Endodermal cell (in vitro differentiated cells): Measurements from ENCODE around the gene SMYD1. TPM values are rescaled to one million over a fixed set of nuclear protein-coding genes. Genes with fewer than 3 reads are reported as not detected.

Experiments
- DNase-seq: peaks from one replicate; pipeline ENCODE4 v3.0.0-alpha.2; 2017
- H3K27ac ChIP-seq: 2 replicates; pipeline ENCODE4 v1.5.1; 2013; ENCODE audit warnings: mild to moderate bottlenecking, low read depth, low read length, moderate library complexity
- H3K27me3 ChIP-seq: 2 replicates; pipeline ENCODE4 v1.6.1; 2013; ENCODE audit warnings: mild to moderate bottlenecking, low read length, moderate library complexity; ENCODE audit not compliant: insufficient read depth, control insufficient read depth, poor library complexity, severe bottlenecking
- H3K36me3 ChIP-seq: 2 replicates; pipeline ENCODE4 v1.7.0; 2013; ENCODE audit warnings: mild to moderate bottlenecking, low read length, moderate library complexity; ENCODE audit not compliant: control insufficient read depth, insufficient read depth
- H3K4me1 ChIP-seq: one replicate; pipeline ENCODE4 v1.7.0; 2013; ENCODE audit warnings: low read length; ENCODE audit not compliant: control insufficient read depth, insufficient read depth
- H3K4me3 ChIP-seq: 2 replicates; pipeline ENCODE4 v1.5.1; 2013; ENCODE audit warnings: mild to moderate bottlenecking, low read length, moderate library complexity
- H3K9ac ChIP-seq: 2 replicates; pipeline ENCODE4 v1.6.1; 2013; ENCODE audit warnings: mild to moderate bottlenecking, low read length, moderate library complexity; ENCODE audit not compliant: poor library complexity, severe bottlenecking; ENCODE audit errors: extremely low read depth
- H3K9me3 ChIP-seq: 2 replicates; pipeline ENCODE4 v1.6.1; 2013; ENCODE audit warnings: mild to moderate bottlenecking, low read length, moderate library complexity; ENCODE audit not compliant: control insufficient read depth
- H3K27ac Mint-ChIP-seq: 2 replicates; pipeline ENCODE4 v1.8.0; 2020; ENCODE audit warnings: mixed read lengths
- H3K27me3 Mint-ChIP-seq: 2 replicates; pipeline ENCODE4 v1.8.0; 2021; ENCODE audit warnings: mild to moderate bottlenecking, mixed read lengths; ENCODE audit not compliant: insufficient read depth
- H3K36me3 Mint-ChIP-seq: 2 replicates; pipeline ENCODE4 v1.8.0; 2020; ENCODE audit warnings: low read depth, mixed read lengths
- H3K4me1 Mint-ChIP-seq: 2 replicates; pipeline ENCODE4 v1.8.0; 2020; ENCODE audit warnings: mixed read lengths
- H3K4me3 Mint-ChIP-seq: 2 replicates; pipeline ENCODE4 v1.8.0; 2020; ENCODE audit warnings: mild to moderate bottlenecking, moderate library complexity, mixed read lengths
- H3K9me3 Mint-ChIP-seq: 2 replicates; pipeline ENCODE4 v1.8.0; 2020; ENCODE audit warnings: mild to moderate bottlenecking, mixed read lengths
- CTCF ChIP-seq: fragments of 200-600 bp; sonication (generic); conservative IDR thresholded peaks from 2 replicates; pipeline ENCODE4 v1.5.0; 2021; ENCODE audit warnings: antibody characterized with exemption, mild to moderate bottlenecking
- WGBS, 2 experiments: methylation state at CpG; one replicate each; pipeline versions ENCODE4 v1.1.5 to v1.1.7; 2013; ENCODE audit warnings: missing lambda C conversion rate in 2 of 2, mixed read lengths in 1 of 2; ENCODE audit not compliant: insufficient coverage in 1 of 2, insufficient read length in 1 of 2; 5-methylcytosine and 5-hydroxymethylcytosine counted together
- total RNA-seq, 2 donors: library from RNA; stranded (reverse); fragmentation: NEBNext Ultra II Directional in 1 of 2; extraction: Animal tissue kit (Norgen Biotek cat#: 25700) in 1 of 2; gene quantifications; 2 replicates in 1 of 2; 3 replicates in 1 of 2; pipeline ENCODE4 v1.2.1, GENCODE V29; 2021

SMYD1 gene
- total RNA-seq, 2 donors from 2014 or later, result not detected

GRCh38 chr2:88087763-88088162 is 20.1 kb downstream of the SMYD1 start:
- Mint-ChIP-seq H3K36me3 (no peaks in the 10 kb centered on the region), H3K27me3 (no peaks in the 10 kb centered on the region), H3K4me1 (no peaks in the 10 kb centered on the region), H3K4me3 (no peak overlapping the region), H3K27ac (no peak overlapping the region), H3K9me3 (no peaks in the 10 kb centered on the region)
- 82 to 88% methylated on average over 6 to 17 of the region's 17 CpGs for WGBS, 2 experiments
- no peaks in the 10 kb centered on the region for H3K4me1 ChIP-seq
- no peaks in the 10 kb centered on the region for H3K36me3 ChIP-seq
- no peak overlapping the region for H3K9ac ChIP-seq
- no peaks in the 10 kb centered on the region for H3K9me3 ChIP-seq
- H3K27ac ChIP-seq, result no peak overlapping the region
- no peak overlapping the region for H3K4me3 ChIP-seq
- H3K27me3 ChIP-seq, result no peaks in the 10 kb centered on the region
- TF ChIP-seq CTCF, result no peak
- no peak for DNase-seq

- DNase-seq, result no peak
- Histone ChIP-seq H3K27ac (no peak overlapping the region), H3K9ac (no peak overlapping the region), H3K4me1 (no peaks in the 10 kb centered on the region), H3K27me3 (peaks cover 4% of the 10 kb centered on the region), H3K36me3 (no peaks in the 10 kb centered on the region), H3K9me3 (no peaks in the 10 kb centered on the region), H3K4me3 (no peak overlapping the region)
- no peak overlapping the region for H3K27ac Mint-ChIP-seq
- WGBS, 2 experiments, result 93 to 100% methylated on average over 1 to 2 of the region's 2 CpGs
- H3K27me3 Mint-ChIP-seq, result no peaks in the 10 kb centered on the region
- H3K36me3 Mint-ChIP-seq, result no peaks in the 10 kb centered on the region
- H3K4me3 Mint-ChIP-seq, result no peak overlapping the region
- no peak for TF ChIP-seq CTCF
- H3K4me1 Mint-ChIP-seq, result no peaks in the 10 kb centered on the region
- H3K9me3 Mint-ChIP-seq, result no peaks in the 10 kb centered on the region
Measured at GRCh38 chr2:88088999-88089398, 21.4 kb downstream of the SMYD1 start.

GRCh38 chr2:88090446-88091283 is 23.0 kb downstream of the SMYD1 start:
- H3K27me3 ChIP-seq, result peaks cover 4% of the 10 kb centered on the region
- no peak overlapping the region for H3K9ac ChIP-seq
- no peak for TF ChIP-seq CTCF
- H3K9me3 Mint-ChIP-seq, result no peaks in the 10 kb centered on the region
- no peaks in the 10 kb centered on the region for H3K9me3 ChIP-seq
- no peak overlapping the region for H3K4me3 Mint-ChIP-seq
- no peaks in the 10 kb centered on the region for H3K36me3 Mint-ChIP-seq
- peaks cover 3% of the 10 kb centered on the region for H3K4me1 Mint-ChIP-seq
- no peak for DNase-seq
- no peaks in the 10 kb centered on the region for H3K27me3 Mint-ChIP-seq
- H3K27ac Mint-ChIP-seq, result no peak overlapping the region
- H3K27ac ChIP-seq, result no peak overlapping the region
- H3K36me3 ChIP-seq, result no peaks in the 10 kb centered on the region
- H3K4me1 ChIP-seq, result no peaks in the 10 kb centered on the region
- no peak overlapping the region for H3K4me3 ChIP-seq
- 84 to 93% methylated on average over 6 to 8 of the region's 8 CpGs for WGBS, 2 experiments
